Mesothelial cell of epicardium (in vitro differentiated cells): Measurements from ENCODE around the gene E2F2. TPM values are rescaled to one million over a fixed set of nuclear protein-coding genes. Genes with fewer than 3 reads are reported as not detected.
A peak's percentile ranks its signal among the peaks of the same experiment; 100 is the strongest.

Experiments used
- DNase-seq, 2 experiments: peaks; one replicate each; pipeline ENCODE4 v3.0.0; 2021; ENCODE audit warnings: low spot score in 2 of 2; ENCODE audit not compliant: unreplicated experiment in 2 of 2
- H3K27ac Mint-ChIP-seq: 2 replicates; pipeline ENCODE4 v1.8.0; 2021; ENCODE audit warnings: mixed read lengths
- H3K27me3 Mint-ChIP-seq: 2 replicates; pipeline ENCODE4 v1.8.0; 2021; ENCODE audit warnings: low read depth, mixed read lengths
- H3K36me3 Mint-ChIP-seq: 2 replicates; pipeline ENCODE4 v1.8.0; 2021; ENCODE audit warnings: mixed read lengths
- H3K4me1 Mint-ChIP-seq: 2 replicates; pipeline ENCODE4 v1.8.0; 2021; ENCODE audit warnings: mixed read lengths
- H3K4me3 Mint-ChIP-seq: 2 replicates; pipeline ENCODE4 v1.8.0; 2021; ENCODE audit warnings: mild to moderate bottlenecking, moderate library complexity, mixed read lengths
- H3K9me3 Mint-ChIP-seq: 2 replicates; pipeline ENCODE4 v1.8.0; 2021; ENCODE audit warnings: mixed read lengths
- CTCF ChIP-seq: fragments of 200-600 bp; sonication (generic); IDR thresholded peaks from one replicate; pipeline ENCODE4 v1.5.0; 2021; ENCODE audit warnings: antibody characterized with exemption; ENCODE audit not compliant: unreplicated experiment
- total RNA-seq: library from RNA; stranded (reverse); gene quantifications from 3 replicates; pipeline ENCODE4 v1.2.1, GENCODE V29; 2021

E2F2 gene
- total RNA-seq, 1 donor from 2014 or later: 4.8 TPM

- Mint-ChIP-seq H3K36me3 (no peaks in the 10 kb centered on the region), H3K27ac (no peak overlapping the region), H3K4me3 (peak overlapping the region; percentile 34), H3K4me1 (peaks cover 28% of the 10 kb centered on the region), H3K27me3 (no peaks in the 10 kb centered on the region), H3K9me3 (no peaks in the 10 kb centered on the region)
- no peak for DNase-seq
- TF ChIP-seq CTCF: no peak
Measured at GRCh38 chr1:23528250-23528978, 2.6 kb downstream of the E2F2 start.

GRCh38 chr1:23527900-23528249 is 3.2 kb downstream of the E2F2 start:
- Mint-ChIP-seq H3K27ac (no peak overlapping the region), H3K36me3 (no peaks in the 10 kb centered on the region), H3K4me3 (no peak overlapping the region), H3K4me1 (peaks cover 28% of the 10 kb centered on the region), H3K9me3 (no peaks in the 10 kb centered on the region), H3K27me3 (no peaks in the 10 kb centered on the region)
- DNase-seq: no peak
- no peak for TF ChIP-seq CTCF

GRCh38 chr1:23527366-23527765 is 3.7 kb downstream of the E2F2 start:
- H3K4me3 Mint-ChIP-seq: no peak overlapping the region
- DNase-seq: no peak
- H3K27ac Mint-ChIP-seq: no peak overlapping the region
- peaks cover 28% of the 10 kb centered on the region for H3K4me1 Mint-ChIP-seq
- no peak for TF ChIP-seq CTCF
- H3K27me3 Mint-ChIP-seq: no peaks in the 10 kb centered on the region
- no peaks in the 10 kb centered on the region for H3K36me3 Mint-ChIP-seq
- H3K9me3 Mint-ChIP-seq: no peaks in the 10 kb centered on the region

- no peaks in the 10 kb centered on the region for H3K27me3 Mint-ChIP-seq
- H3K27ac Mint-ChIP-seq: no peak overlapping the region
- DNase-seq: no peak
- H3K9me3 Mint-ChIP-seq: no peaks in the 10 kb centered on the region
- peaks cover 20% of the 10 kb centered on the region for H3K4me1 Mint-ChIP-seq
- TF ChIP-seq CTCF: no peak
- peaks cover 3% of the 10 kb centered on the region for H3K36me3 Mint-ChIP-seq
- no peak overlapping the region for H3K4me3 Mint-ChIP-seq
Measured at GRCh38 chr1:23526329-23527041, 4.5 kb downstream of the E2F2 start.

- no peak for DNase-seq
- no peak overlapping the region for H3K4me3 Mint-ChIP-seq
- H3K27me3 Mint-ChIP-seq: no peaks in the 10 kb centered on the region
- H3K9me3 Mint-ChIP-seq: no peaks in the 10 kb centered on the region
- H3K27ac Mint-ChIP-seq: no peak overlapping the region
- TF ChIP-seq CTCF: no peak
- peaks cover 4% of the 10 kb centered on the region for H3K36me3 Mint-ChIP-seq
- H3K4me1 Mint-ChIP-seq: peaks cover 16% of the 10 kb centered on the region
Measured at GRCh38 chr1:23525558-23526250, 5.3 kb downstream of the E2F2 start.
